ENCODE measurements around the gene SH3RF3.
A peak's percentile ranks its signal among the peaks of the same experiment; 100 is the strongest.

Gene SH3RF3

GRCh38 chr2:109320195-109320922 is 191.4 kb downstream of the SH3RF3 start:
- no peak for TF ChIP-seq TCF4 (CRISPR knock-in tag; IDR thresholded peaks at IDR 0.05; ENCODE audit: borderline replicate concordance)
- TF ChIP-seq, protein P1, sequence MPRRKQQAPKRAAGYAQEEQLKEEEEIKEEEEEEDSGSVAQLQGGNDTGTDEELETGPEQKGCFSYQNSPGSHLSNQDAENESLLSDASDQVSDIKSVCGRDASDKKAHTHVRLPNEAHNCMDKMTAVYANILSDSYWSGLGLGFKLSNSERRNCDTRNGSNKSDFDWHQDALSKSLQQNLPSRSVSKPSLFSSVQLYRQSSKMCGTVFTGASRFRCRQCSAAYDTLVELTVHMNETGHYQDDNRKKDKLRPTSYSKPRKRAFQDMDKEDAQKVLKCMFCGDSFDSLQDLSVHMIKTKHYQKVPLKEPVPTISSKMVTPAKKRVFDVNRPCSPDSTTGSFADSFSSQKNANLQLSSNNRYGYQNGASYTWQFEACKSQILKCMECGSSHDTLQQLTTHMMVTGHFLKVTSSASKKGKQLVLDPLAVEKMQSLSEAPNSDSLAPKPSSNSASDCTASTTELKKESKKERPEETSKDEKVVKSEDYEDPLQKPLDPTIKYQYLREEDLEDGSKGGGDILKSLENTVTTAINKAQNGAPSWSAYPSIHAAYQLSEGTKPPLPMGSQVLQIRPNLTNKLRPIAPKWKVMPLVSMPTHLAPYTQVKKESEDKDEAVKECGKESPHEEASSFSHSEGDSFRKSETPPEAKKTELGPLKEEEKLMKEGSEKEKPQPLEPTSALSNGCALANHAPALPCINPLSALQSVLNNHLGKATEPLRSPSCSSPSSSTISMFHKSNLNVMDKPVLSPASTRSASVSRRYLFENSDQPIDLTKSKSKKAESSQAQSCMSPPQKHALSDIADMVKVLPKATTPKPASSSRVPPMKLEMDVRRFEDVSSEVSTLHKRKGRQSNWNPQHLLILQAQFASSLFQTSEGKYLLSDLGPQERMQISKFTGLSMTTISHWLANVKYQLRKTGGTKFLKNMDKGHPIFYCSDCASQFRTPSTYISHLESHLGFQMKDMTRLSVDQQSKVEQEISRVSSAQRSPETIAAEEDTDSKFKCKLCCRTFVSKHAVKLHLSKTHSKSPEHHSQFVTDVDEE (CRISPR knock-in tag; IDR thresholded peaks at IDR 0.05), result no peak
- no peak for TF ChIP-seq TOX (CRISPR knock-in tag; IDR thresholded peaks at IDR 0.05; ENCODE audit: borderline replicate concordance)
- TF ChIP-seq ISL1 (CRISPR knock-in tag; IDR thresholded peaks at IDR 0.05), result no peak
- TF ChIP-seq BACH2 (CRISPR knock-in tag; IDR thresholded peaks at IDR 0.05; ENCODE audit: borderline replicate concordance), result no peak
- no peak for TF ChIP-seq ZNF8 (CRISPR knock-in tag; IDR thresholded peaks at IDR 0.05)
- TF ChIP-seq ESRRG (CRISPR knock-in tag; IDR thresholded peaks at IDR 0.05), result no peak
- TF ChIP-seq OSR1 (CRISPR knock-in tag; IDR thresholded peaks at IDR 0.05), result no peak
- no peak for TF ChIP-seq CSRNP3 (CRISPR knock-in tag; IDR thresholded peaks at IDR 0.05)
- no peak for ATAC-seq

DNA sequence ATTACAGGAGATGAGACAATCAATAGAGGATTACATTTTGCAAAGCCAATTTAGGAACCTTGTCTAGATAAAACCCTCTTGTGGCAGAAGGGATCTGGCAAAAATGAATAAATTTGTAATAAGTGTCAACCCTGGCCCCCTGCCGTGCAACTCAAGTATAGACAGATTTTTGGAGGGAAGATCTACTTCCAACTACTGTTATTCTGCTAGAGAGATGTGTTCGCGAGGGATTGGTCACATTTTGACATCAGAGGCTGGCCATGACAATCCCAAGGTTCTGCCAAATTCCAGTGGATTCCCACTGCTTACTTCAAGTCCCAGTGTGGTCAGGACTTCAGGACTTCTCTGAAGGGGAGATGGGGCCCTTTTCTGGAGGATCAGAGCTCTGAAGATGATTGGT is 192.6 kb downstream of the SH3RF3 start:
- TF ChIP-seq CSRNP3 (CRISPR knock-in tag; IDR thresholded peaks at IDR 0.05) (no peak), ESRRG (CRISPR knock-in tag; IDR thresholded peaks at IDR 0.05) (no peak), PPARA (CRISPR knock-in tag; IDR thresholded peaks at IDR 0.05; ENCODE audit: borderline replicate concordance) (no peak), POU6F1 (CRISPR knock-in tag; IDR thresholded peaks at IDR 0.05; ENCODE audit: borderline replicate concordance, low read depth) (no peak), ISL1 (CRISPR knock-in tag; IDR thresholded peaks at IDR 0.05) (no peak), ARNTL (CRISPR knock-in tag; IDR thresholded peaks at IDR 0.05; ENCODE audit: borderline replicate concordance, low read depth) (no peak), OSR1 (CRISPR knock-in tag; IDR thresholded peaks at IDR 0.05) (no peak), SNAI2 (CRISPR knock-in tag; IDR thresholded peaks at IDR 0.05) (no peak), ZFP30 (CRISPR knock-in tag; IDR thresholded peaks at IDR 0.05) (no peak)
- TF ChIP-seq, protein P2, sequence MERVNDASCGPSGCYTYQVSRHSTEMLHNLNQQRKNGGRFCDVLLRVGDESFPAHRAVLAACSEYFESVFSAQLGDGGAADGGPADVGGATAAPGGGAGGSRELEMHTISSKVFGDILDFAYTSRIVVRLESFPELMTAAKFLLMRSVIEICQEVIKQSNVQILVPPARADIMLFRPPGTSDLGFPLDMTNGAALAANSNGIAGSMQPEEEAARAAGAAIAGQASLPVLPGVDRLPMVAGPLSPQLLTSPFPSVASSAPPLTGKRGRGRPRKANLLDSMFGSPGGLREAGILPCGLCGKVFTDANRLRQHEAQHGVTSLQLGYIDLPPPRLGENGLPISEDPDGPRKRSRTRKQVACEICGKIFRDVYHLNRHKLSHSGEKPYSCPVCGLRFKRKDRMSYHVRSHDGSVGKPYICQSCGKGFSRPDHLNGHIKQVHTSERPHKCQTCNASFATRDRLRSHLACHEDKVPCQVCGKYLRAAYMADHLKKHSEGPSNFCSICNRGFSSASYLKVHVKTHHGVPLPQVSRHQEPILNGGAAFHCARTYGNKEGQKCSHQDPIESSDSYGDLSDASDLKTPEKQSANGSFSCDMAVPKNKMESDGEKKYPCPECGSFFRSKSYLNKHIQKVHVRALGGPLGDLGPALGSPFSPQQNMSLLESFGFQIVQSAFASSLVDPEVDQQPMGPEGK (CRISPR knock-in tag; IDR thresholded peaks at IDR 0.05; ENCODE audit: borderline replicate concordance), result no peak
- TF ChIP-seq, protein P3, sequence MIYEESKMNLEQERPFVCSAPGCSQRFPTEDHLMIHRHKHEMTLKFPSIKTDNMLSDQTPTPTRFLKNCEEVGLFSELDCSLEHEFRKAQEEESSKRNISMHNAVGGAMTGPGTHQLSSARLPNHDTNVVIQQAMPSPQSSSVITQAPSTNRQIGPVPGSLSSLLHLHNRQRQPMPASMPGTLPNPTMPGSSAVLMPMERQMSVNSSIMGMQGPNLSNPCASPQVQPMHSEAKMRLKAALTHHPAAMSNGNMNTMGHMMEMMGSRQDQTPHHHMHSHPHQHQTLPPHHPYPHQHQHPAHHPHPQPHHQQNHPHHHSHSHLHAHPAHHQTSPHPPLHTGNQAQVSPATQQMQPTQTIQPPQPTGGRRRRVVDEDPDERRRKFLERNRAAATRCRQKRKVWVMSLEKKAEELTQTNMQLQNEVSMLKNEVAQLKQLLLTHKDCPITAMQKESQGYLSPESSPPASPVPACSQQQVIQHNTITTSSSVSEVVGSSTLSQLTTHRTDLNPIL (CRISPR knock-in tag; IDR thresholded peaks at IDR 0.05; ENCODE audit: low read depth), result no peak
- no peak for ATAC-seq

GRCh38 chr2:109322111-109322510 is 193.1 kb downstream of the SH3RF3 start:
- ATAC-seq, result peak; percentile 53
- TF ChIP-seq CSDC2 (CRISPR knock-in tag; IDR thresholded peaks at IDR 0.05), result no peak
- TF ChIP-seq RARB (CRISPR knock-in tag; IDR thresholded peaks at IDR 0.05), result no peak
- no peak for TF ChIP-seq CSRNP3 (CRISPR knock-in tag; IDR thresholded peaks at IDR 0.05)
- TF ChIP-seq ZNF70 (CRISPR knock-in tag; IDR thresholded peaks at IDR 0.05), result no peak
- TF ChIP-seq ZFP3 (CRISPR knock-in tag; IDR thresholded peaks at IDR 0.05), result no peak
- no peak for TF ChIP-seq OSR1 (CRISPR knock-in tag; IDR thresholded peaks at IDR 0.05)
- TF ChIP-seq, protein P1 (CRISPR knock-in tag; IDR thresholded peaks at IDR 0.05), result no peak
- no peak for TF ChIP-seq ISL1 (CRISPR knock-in tag; IDR thresholded peaks at IDR 0.05)

All from SK-N-SH treated with all-trans-retinoic acid at 6 μM for 48 hours (cell line).